B cell (primary cell): ENCODE data around the gene ZWILCH.

ENCODE experiments used
- EZH2 ChIP-seq: IDR thresholded peaks from 2 replicates; pipeline ENCODE4 v1.6.1; 2012; ENCODE audit warnings: borderline replicate concordance, low read depth, mild to moderate bottlenecking, moderate library complexity, low read length; ENCODE audit not compliant: insufficient read depth, poor library complexity, severe bottlenecking
- TF ChIP-seq, protein P1 (sequence below): fragments of 200-600 bp; IDR thresholded peaks from one replicate; pipeline ENCODE4 v1.8.0; 2022; ENCODE audit warnings: antibody characterized with exemption, mild to moderate bottlenecking

DNA sequence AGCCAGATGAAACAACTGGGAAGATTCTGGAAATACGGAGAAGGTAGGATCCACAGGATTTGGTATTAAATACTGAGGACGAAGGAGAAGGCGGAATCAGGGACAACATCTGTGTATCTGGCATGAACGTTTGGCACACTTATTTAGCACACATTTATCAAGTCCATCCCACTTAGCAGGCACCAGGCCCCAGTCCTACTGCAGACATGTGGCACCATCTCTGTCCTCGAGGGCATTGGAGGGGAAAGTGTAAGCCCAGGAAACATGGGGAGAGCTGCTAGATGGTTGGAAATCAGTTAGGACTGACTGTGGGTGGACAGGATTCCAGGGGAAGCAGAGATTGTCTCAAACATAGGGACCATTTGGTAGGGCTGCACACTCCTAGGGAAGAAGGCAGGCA is 89.7 kb downstream of the ZWILCH start:
- TF ChIP-seq, protein P1, sequence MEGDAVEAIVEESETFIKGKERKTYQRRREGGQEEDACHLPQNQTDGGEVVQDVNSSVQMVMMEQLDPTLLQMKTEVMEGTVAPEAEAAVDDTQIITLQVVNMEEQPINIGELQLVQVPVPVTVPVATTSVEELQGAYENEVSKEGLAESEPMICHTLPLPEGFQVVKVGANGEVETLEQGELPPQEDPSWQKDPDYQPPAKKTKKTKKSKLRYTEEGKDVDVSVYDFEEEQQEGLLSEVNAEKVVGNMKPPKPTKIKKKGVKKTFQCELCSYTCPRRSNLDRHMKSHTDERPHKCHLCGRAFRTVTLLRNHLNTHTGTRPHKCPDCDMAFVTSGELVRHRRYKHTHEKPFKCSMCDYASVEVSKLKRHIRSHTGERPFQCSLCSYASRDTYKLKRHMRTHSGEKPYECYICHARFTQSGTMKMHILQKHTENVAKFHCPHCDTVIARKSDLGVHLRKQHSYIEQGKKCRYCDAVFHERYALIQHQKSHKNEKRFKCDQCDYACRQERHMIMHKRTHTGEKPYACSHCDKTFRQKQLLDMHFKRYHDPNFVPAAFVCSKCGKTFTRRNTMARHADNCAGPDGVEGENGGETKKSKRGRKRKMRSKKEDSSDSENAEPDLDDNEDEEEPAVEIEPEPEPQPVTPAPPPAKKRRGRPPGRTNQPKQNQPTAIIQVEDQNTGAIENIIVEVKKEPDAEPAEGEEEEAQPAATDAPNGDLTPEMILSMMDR: no peak
- no peak for TF ChIP-seq EZH2
